ENCODE data around the gene SLC27A4. TPM values are rescaled to one million over a fixed set of nuclear protein-coding genes. Genes with fewer than 3 reads are reported as not detected.
A peak's percentile ranks its signal among the peaks of the same experiment; 100 is the strongest.

SLC27A4 gene
- total RNA-seq, 6 experiments from 2014 or later: 21.1 to 31.1 (median 23.2) TPM

GRCh38 chr9:128340691-128341434 lies 536 bp downstream of the SLC27A4 start:
- Mint-ChIP-seq H3K4me1 (ENCODE audit: low read depth) (peaks cover 7% of the 10 kb centered on the region), H3K27me3 (ENCODE audit: insufficient read depth) (no peaks in the 10 kb centered on the region; the same call in 1 of the 2 replicates), H3K36me3 (ENCODE audit: low read depth) (no peaks in the 10 kb centered on the region), H3K9me3 (no peaks in the 10 kb centered on the region), H3K27ac (peak overlapping the region; percentile 67), H3K4me3 (peak overlapping the region; percentile 89)
- no peak for DNase-seq
- TF ChIP-seq CTCF (IDR thresholded peaks at IDR 0.05): no peak

DNA sequence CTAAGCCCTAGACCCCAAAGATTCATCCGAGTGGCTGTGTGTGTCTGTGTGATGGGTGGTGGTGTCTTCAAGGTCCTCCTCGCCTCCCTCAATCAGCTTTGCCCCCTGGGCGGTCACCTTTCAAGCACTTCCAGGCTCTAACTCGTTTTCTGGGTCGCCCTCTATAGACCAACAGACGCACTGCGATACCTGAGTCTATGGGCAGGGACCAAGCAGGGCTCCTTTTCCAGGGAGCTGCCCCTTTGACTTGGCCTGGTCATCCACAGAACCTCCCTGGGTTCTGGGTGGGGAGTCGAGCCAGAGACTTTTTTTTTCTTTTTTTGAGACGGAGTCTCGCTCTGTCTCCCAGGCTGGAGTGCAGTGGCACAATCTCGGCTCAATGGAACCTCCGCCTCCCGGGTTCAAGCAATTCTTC lies 1.1 kb downstream of the SLC27A4 start:
- no peaks in the 10 kb centered on the region; the same call in 1 of the 2 replicates for H3K27me3 Mint-ChIP-seq (ENCODE audit: insufficient read depth)
- H3K4me1 Mint-ChIP-seq (ENCODE audit: low read depth): peaks cover 7% of the 10 kb centered on the region
- DNase-seq: peak; percentile 60
- peak overlapping the region; percentile 89 for H3K4me3 Mint-ChIP-seq
- peak overlapping the region; percentile 67 for H3K27ac Mint-ChIP-seq
- H3K9me3 Mint-ChIP-seq: no peaks in the 10 kb centered on the region
- TF ChIP-seq CTCF (IDR thresholded peaks at IDR 0.05): peak; percentile 77
- no peaks in the 10 kb centered on the region for H3K36me3 Mint-ChIP-seq (ENCODE audit: low read depth)

DNA sequence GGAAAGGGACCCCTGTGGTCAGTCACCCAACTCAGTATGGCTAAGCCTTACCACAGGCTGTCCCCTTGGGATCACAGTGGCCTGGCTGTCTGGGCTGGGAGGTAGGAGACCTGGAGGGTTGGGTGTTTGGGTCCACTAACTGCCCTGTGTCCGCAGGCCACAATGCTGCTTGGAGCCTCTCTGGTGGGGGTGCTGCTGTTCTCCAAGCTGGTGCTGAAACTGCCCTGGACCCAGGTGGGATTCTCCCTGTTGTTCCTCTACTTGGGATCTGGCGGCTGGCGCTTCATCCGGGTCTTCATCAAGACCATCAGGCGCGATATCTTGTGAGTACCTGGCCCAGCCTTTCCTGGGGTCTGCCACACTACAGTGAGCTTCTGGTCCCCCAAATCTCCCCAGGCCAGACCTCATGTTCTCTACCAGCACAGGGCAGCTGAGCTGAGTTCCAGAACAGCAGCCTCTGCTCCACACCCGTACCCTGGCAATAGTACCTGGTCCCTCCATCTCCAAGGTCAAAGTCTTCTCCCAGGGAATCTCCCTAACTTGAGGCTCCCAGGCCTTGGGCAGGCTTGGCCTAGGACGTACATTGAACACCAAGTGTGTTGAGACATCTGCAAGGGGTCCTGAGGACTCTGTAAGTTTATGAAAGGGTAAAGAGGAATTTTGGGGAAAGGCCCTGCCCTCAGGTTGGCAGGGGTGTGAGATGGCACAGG lies 2.8 kb downstream of the SLC27A4 start:
- no peaks in the 10 kb centered on the region for H3K9me3 Mint-ChIP-seq

GRCh38 chr9:128343855-128344254 lies 3.5 kb downstream of the SLC27A4 start:
- TF ChIP-seq CTCF (IDR thresholded peaks at IDR 0.05): no peak
- H3K36me3 Mint-ChIP-seq (ENCODE audit: low read depth): no peaks in the 10 kb centered on the region
- DNase-seq: no peak
- H3K9me3 Mint-ChIP-seq: no peaks in the 10 kb centered on the region
- peaks cover 7% of the 10 kb centered on the region for H3K4me1 Mint-ChIP-seq (ENCODE audit: low read depth)
- H3K27me3 Mint-ChIP-seq (ENCODE audit: insufficient read depth): no peaks in the 10 kb centered on the region; the same call in 1 of the 2 replicates
- H3K27ac Mint-ChIP-seq: no peak overlapping the region
- no peak overlapping the region for H3K4me3 Mint-ChIP-seq

More for the DNA sequence above, 2.8 kb downstream of the SLC27A4 start:
- DNase-seq: no peak
- TF ChIP-seq CTCF (IDR thresholded peaks at IDR 0.05): no peak
- Mint-ChIP-seq H3K27me3 (ENCODE audit: insufficient read depth) (no peaks in the 10 kb centered on the region; the same call in 1 of the 2 replicates), H3K4me1 (ENCODE audit: low read depth) (peaks cover 7% of the 10 kb centered on the region), H3K27ac (no peak overlapping the region), H3K36me3 (ENCODE audit: low read depth) (no peaks in the 10 kb centered on the region), H3K4me3 (no peak overlapping the region)

- Mint-ChIP-seq H3K9me3 (no peaks in the 10 kb centered on the region), H3K36me3 (ENCODE audit: low read depth) (no peaks in the 10 kb centered on the region), H3K4me1 (ENCODE audit: low read depth) (peaks cover 7% of the 10 kb centered on the region), H3K4me3 (no peak overlapping the region), H3K27ac (no peak overlapping the region), H3K27me3 (ENCODE audit: insufficient read depth) (no peaks in the 10 kb centered on the region; the same call in 1 of the 2 replicates)
- TF ChIP-seq CTCF (IDR thresholded peaks at IDR 0.05): no peak; the same call in 1 of the 2 replicates
- no peak for DNase-seq
These were observed 4.7 kb downstream of the SLC27A4 start for GRCh38 chr9:128344931-128345605.
